ENCODE measurements around the gene IER5L.
"Not testable (repeated sequence)": the region's sequence is repeated elsewhere in the genome, so short reads cannot be mapped to it uniquely, and the experiment has no call there.

The IER5L gene

DNA sequence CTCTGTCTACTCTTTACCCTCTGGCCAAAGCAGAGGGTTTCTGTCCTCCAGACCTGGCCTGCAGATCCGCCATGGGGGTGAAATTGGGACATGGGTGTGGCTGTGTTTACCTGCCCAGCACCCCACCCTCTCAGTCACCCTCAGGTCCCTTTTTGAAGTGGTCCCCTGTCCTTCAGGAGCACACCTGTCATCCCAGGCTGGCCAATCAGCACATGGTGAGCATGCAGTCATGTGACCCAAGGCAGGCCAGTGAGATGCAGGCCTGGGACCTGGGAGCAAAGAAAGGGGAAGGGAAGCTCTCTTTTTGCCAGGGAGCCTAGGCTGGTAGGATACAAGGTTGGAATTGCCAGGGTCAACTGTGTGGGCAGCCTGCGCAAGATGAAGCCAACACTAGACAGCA is 28.3 kb upstream of the IER5L start:
- DNase-seq: no peak
- intact Hi-C loops (cut with DNase I): loop anchor here (10.0 kb wide), 1 partner anchor 48 kb away; no protein-coding TSS in a partner anchor

DNA sequence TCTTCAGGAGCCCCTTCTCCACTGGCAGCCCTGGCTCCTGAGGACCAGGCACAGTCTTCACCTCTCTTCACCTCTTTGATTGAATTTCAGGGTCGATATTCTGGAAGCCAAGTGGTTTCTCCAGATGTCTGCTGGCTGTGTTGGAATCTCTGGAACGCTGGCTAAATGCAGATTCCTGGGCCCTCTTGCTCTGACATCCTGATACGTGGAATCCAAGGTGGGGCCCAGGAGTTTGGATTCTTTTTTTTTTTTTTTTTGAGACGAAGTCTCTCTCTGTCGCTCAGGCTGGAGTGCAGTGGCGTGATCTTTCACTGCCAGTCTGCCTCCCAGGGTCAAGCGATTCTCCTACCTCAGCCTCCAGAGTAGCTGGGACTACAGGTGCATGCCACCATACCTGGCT is 26.8 kb upstream of the IER5L start:
- no peak for DNase-seq
- intact Hi-C loops (cut with DNase I): loop anchor here (10.0 kb wide), 1 partner anchor 50 kb away; no protein-coding TSS in a partner anchor

DNA sequence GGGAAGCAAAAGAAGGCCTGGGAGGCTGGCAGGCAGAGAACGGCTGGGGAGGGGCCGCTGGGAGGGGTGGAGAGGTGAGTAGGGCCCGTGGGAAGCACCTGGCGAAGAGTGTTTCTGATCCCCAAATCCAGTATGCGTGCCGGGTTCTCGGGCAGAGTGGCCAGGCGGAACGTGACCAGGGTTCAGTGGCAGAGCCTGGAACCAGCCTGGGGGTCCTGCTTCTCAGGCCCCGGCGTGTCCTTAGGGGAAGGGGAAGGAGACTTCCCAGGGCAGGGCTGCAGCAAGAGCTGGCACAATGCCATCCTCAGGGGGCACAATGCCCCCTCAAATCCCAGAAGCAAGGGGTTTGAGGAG is 25.5 kb upstream of the IER5L start:
- no peak for DNase-seq
- intact Hi-C loops (cut with DNase I): loop anchor here (10.0 kb wide), 1 partner anchor 51 kb away; no protein-coding TSS in a partner anchor

DNA sequence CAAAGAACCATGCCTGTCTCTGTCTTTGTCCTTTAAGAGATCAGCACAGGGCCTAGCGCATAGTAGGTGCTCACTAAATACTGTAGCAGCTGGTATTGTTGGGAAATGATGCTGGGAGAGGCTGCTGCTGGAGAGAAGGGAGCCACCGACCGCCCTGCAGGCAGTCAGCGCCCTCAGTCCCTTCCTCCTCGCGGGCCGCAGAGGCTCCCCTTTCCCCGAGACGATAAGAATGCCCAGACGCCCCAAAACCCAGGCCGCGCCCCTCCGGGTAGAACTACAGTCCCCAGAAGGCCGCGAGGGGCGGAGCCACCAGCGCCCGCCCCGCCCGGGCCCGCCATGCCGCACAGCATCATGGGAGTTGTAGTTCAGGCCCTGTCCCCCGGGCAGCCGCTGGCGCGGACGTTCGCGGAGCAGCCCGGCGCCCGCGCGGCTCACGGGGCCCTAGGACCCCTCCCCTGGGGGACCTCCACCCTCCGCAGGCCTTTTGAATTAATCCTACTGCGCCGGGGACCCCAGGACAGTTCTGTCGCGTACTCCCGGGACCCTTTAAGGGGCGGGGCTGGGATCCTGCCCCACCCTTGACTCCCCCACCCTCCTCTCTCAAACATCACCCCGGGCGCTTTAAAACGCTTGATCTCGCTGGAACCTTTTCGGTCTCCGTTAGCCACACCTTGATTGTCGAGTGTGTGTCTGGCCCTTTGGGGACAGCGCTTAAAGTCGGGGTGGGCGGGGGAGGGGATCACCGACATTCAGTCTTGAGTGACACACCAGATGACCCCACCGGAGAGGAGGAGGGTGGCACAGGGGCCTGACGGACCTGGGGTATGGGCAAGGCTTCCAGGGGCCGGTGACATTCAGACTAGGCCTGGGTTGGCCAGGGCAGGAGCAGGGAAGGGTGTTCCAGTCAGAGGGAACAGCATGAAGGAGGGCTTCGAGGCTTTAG is 24.8 kb upstream of the IER5L start:
- intact Hi-C loops (cut with DNase I): loop anchor here (10.0 kb wide), 1 partner anchor 52 kb away; no protein-coding TSS in a partner anchor
- peak; percentile 75 to 97 (median 93) for DNase-seq

DNA sequence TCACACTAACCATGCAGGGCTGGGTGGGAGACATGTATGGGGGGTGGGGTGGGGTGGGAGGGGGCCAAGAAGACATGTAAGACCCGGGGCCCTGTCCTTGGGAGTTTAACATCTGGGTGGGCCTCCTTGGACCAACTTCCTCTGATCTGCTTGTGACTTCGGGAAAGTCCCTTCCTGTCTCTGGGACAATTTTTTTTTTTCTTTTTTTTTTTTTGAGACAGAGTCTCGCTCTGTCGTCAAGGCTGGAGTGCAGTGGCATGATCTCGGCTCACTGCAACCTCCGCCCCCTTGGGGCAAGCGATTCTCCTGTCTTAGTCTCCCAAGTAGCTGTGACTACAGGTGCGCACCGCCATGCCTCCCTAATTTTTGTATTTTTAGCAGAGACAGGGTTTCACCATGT is 23.8 kb upstream of the IER5L start:
- DNase-seq: no peak
- intact Hi-C loops (cut with DNase I): loop anchor here (10.0 kb wide), 1 partner anchor 53 kb away; no protein-coding TSS in a partner anchor

DNA sequence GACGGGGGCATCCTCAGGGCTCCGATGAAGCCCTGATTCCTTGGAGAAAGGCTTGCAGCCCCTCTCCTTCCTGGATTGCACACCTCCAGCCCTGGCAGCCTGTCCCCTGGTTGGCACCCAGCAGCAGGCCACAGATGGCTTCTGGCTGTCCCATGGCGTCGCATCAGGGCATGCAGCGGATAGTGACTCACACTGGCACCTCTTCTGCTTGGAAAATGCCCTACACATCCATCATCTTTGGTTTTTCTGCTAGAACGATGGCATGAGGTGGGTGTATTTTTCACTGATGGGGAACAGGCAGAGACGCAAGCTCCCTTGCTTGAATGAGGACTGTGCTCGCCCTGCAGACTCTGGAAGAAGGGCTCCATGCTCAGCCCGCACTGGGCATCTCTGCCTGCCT is 23.2 kb upstream of the IER5L start:
- intact Hi-C loops (cut with DNase I): loop anchor here (10.0 kb wide), 1 partner anchor 54 kb away; no protein-coding TSS in a partner anchor
- peak in 37 of 42 donors; percentile 16 to 80 (median 51) for DNase-seq

DNA sequence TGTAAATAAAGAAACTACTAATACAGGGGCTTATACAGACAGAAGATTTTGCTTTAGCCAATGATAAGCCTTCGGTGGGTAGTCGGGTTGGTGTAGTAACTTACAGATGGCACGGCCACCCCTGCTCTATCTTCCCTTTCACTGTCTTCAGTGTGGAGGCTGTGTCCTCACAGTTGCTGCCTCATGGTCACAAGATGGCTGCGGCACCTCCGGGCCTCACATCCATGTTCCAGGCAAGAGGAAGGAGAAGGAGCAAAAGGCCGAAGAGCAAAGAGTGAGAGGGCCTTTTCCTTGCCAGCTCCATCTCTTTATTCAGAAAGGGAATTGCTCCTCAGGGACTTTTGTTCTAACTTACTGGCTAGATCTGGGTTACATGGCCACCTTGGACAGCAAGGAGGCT is 22.2 kb upstream of the IER5L start:
- no peak for DNase-seq
- intact Hi-C loops (cut with DNase I): loop anchor here (10.0 kb wide), 1 partner anchor 55 kb away; no protein-coding TSS in a partner anchor

DNA sequence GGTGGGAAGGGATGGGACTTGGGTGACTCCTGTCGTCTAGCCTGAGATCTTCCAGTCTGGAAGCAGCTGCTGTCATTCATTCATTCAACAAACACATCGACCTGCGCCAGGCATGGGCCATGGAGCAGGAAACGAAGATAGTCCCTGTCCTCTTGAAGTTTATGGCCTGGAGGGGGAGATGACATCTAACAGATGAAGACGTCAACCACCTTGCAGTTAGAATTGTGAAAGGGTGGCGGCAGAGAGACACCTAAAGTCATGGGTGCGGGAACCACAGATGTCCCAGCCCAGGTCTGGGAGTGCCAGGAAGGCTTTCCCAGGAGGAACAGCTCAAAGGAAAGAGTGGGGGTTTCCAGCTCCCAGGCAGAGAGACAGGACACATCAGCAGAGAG is 21.0 kb upstream of the IER5L start:
- intact Hi-C loops (cut with DNase I): no loop called here
- DNase-seq: no peak

DNA sequence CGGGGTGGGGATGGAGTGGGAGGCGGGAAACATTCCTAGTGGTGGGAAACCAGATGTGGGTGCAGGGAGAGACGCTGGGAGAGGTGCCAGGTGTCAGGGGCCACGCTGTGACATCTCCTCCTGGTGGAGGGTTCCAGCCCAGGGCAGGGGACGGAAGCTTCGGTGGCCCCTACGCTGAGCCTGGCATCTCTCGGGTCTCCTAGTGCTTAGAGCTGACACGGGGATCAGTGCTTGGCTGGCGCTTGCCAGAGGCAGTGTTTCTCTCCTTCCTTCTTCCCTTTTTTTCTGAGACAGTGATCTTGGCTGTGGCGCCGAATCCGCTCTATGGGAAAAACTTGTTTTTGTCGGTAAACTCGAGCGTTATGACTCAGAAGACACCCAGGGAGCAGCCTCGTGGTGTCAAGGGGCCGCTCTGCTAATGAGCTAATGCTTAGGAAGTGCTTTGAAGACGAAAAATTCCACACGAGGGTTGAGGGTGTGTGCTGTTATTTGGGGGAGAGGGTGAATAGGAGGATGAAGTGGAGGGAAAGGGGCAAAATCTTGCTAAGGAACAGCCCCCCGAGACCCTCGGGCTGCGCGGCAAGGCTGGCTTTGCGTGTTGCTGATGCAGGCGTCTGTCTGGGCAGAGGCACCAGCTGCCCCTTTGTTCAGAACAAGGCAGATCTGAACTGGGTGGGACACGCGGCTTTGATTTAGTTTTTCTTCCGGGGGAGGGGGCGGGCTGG is 20.4 kb upstream of the IER5L start:
- intact Hi-C loops (cut with DNase I): no loop called here
- DNase-seq: peak; percentile 27 to 88 (median 60)

DNA sequence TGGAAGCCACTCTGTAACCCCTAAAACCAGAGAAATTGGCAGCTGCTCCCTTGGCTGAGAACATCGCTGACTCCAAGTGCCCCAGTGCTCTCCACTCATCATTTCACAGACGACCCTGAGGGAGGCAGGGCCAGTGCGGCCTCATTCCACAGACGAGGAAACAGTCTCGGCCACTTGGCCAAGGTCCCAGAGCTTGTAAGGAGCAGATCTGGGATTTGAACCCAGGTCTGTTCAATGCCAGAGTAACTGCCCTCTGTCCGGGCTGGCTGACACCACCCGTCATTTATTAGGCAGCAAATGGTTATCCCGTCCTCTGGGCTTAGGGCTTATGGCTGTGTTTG is 19.9 kb upstream of the IER5L start:
- DNase-seq: peak in 1 of 42 donors; percentile 5
- intact Hi-C loops (cut with DNase I): no loop called here

DNA sequence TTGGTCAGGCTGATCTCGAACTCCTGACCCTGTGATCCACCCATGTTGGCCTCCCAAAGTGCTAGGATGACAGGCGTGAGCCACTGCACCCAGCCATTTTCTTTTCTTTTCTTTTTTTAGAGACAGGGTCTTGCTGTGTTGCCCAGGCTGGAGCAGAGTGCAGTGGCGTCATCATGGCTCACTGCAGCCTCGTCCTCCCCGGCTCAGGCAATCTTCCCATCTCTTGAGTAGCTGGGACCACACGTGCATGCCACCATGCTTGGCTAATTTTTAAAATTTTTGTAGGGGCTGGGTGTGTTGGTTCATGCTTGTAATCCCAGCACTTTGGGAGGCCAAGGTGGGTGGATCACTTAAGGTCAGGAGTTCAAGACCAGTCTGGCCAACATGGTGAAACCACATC is 19.0 kb upstream of the IER5L start:
- DNase-seq; intact Hi-C loops (cut with DNase I): not testable (repeated sequence)

DNA sequence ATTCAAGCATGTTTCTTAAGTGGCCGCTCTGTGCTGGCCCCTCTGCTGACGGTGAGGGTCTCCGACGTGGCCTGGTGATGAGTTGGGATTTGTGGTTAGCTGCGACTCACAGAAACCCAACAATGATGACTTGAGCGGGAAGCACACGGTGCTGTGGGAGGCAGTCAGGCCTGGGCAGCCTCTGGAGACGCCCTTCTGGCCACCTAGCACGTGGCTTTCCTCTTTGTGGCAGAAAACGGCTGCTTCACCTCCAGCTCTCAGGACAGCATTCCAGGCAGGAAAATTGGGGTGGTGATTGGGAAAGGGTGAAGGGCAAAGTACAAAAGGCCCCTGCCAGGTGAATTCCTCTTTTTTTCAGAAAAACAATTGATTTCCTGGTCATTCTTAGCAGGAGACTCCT is 17.5 kb upstream of the IER5L start:
- intact Hi-C loops (cut with DNase I): no loop called here
- DNase-seq: no peak

DNA sequence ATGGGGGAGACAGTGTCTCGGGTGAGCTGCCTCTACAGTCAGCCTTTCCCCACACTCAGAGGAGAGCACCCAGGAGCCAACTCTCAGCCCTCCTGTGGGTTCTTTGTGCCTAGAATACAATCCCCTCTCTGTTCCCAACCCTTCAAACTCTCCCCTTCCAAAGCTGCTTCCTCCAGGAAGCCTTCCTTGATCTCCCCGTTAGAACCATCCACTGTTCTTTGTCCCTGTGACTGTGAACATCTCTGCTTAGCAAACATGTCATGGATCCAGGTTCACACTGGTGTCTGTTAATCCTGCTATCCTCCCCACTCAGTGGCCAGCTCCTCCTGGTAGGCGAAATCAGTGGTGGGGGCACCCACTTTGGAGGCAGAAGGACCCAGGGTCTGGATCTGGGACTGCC is 16.2 kb upstream of the IER5L start:
- intact Hi-C loops (cut with DNase I): no loop called here

DNA sequence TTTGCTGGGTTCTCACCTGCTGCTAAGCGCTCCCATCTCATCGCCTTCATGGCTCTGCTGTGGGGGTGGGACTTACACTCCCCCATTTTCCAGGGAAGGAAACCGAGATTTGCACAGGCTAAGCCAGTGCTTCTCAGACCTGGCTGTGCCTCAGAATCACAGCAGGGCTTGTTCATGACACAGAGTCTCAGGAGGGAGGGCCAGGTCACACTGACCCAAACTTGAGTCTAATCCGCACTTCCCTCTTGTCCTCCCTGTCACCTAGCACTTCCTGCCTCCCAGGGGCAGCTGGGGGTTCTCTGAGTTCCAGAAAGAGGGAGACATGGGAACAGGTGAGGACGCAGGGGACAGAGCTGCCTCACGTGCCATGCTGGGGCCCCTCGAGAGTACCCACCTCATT is 15.6 kb upstream of the IER5L start:
- intact Hi-C loops (cut with DNase I): no loop called here

More for the DNA sequence above, 16.2 kb upstream of the IER5L start:
- DNase-seq: no peak

DNA sequence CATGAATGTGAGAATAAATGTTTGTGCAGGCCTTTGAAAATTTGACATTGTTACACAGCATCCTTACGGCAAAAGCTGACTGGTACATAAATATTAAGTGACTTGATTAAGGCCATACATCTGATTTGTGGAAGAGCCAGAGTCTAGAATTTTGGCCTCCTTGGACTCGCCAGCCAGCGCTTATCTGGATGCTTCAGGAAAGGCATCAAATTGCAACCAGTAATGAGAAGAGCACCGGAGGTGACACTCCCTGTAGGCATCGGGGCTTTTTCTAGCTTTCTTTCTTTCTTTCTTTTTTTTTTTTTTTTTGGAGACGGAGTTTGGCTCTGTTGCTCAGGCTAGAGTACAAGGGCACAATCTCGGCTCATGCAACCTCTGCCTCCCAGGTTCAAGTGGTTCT is 13.2 kb upstream of the IER5L start:
- no peak for DNase-seq
- intact Hi-C loops (cut with DNase I): no loop called here

More for the DNA sequence above, 15.6 kb upstream of the IER5L start:
- DNase-seq: peak in 6 of 42 donors; percentile 8 to 49 (median 38)

DNA sequence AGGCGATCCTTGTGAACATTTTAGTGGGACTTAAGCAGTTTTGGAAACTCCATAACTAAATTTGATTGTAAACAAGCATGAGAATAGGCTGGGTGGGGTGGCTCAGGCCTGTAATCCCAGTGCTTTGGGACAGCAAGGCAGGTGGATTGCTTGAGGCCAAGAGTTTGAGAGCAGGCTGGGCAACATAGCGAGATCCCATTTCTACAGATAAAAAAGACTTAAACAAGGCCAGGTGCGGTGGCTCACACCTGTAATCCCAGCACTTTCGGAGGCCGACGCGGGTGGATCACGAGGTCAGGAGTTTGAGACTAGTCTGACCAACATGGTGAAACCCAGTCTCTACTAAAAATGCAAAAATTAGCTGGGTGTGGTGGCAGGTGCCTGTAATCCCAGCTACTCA is 11.9 kb upstream of the IER5L start:
- intact Hi-C loops (cut with DNase I); DNase-seq: not testable (repeated sequence)

DNA sequence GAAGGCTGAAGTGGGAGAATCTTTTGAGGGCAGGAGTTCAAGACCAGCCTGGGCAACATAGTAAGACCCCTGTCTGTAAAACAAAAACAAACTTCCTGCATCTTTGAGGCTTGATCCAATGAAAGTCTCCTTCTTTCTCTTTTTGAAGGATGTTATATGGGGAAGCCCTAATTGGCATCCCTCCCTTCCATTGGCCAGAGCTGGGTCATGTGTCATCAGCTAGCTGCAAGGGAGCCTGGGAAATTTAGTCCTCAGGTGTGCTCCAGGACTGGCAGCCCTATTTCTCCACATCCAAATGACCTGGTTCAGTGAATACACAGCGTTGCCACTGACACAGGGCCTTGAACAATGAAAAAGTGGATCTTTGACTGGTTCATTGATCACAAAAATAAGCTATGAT is 9.0 kb upstream of the IER5L start:
- intact Hi-C loops (cut with DNase I): no loop called here
- no peak for DNase-seq

DNA sequence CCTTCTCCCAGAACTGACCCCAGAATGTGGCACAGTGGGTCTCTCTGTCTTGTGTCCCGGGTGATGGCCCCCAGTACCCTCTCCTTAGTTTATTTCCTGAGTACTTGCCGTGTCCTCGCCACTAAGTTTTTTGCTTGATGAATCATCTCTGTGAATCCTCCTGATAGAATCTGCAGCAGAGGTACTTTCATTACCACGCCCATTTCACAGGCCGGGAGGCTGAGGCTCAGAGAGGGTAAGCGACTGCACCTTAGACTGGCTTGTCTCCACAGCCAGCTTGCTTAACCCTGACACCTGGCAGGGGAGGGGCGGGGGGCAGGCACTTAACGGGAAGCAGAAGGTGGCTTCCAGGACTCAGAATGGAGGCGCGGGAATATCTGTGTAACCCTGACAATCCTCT is 7.9 kb upstream of the IER5L start:
- DNase-seq: no peak
- intact Hi-C loops (cut with DNase I): no loop called here

DNA sequence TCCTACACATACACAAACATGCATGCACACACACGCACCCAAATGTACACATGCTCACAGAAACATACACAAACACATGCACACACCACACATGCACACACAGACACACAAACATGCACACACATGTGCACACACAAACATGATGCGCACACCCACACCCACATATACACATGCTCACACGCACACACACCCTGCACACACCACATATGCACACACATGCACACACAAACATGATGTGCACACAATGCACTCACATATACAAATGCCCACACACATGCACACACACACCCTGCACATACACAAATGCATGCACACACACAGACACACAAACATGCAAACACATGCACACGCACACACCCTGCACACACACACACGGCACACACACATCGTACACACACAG is 7.3 kb upstream of the IER5L start:
- intact Hi-C loops (cut with DNase I): no loop called here
- DNase-seq: no peak

DNA sequence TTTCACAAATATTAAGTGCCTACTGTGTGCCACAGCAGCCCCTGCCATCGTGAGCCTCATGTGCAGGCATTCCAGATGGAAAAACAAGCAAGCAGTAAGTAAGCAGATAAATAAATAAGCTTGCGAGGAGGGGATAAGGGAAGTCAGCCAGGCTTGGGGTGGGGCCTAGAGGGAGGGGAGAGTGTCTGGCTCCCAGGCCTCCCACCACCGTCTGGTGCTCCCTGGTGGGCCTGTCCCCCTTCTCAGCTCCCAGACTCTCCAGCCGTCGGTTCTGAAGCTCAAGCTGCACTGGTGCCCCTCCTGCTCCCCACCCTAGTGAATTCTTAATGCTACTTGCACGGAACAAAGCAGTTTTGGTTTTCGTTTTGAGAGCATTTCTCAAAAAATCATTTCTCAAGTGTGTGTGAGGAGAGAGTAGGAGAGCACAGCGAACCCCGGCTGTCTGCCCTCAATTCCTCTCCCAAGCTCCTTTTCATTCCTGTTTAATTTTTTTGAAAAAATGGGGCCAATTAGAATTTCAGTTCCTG is 6.6 kb upstream of the IER5L start:
- intact Hi-C loops (cut with DNase I): no loop called here
- DNase-seq: no peak
